GM19324 (cell line): Measurements from ENCODE around the gene TSPAN31.

Source experiments
- ATAC-seq: cut with Tn5 transposase; IDR thresholded peaks from one replicate; pipeline ENCODE4 v1.9.1; 2021; ENCODE audit warnings: mild to moderate bottlenecking, moderate library complexity; ENCODE audit not compliant: unreplicated experiment, low FRiP score

Gene TSPAN31

DNA sequence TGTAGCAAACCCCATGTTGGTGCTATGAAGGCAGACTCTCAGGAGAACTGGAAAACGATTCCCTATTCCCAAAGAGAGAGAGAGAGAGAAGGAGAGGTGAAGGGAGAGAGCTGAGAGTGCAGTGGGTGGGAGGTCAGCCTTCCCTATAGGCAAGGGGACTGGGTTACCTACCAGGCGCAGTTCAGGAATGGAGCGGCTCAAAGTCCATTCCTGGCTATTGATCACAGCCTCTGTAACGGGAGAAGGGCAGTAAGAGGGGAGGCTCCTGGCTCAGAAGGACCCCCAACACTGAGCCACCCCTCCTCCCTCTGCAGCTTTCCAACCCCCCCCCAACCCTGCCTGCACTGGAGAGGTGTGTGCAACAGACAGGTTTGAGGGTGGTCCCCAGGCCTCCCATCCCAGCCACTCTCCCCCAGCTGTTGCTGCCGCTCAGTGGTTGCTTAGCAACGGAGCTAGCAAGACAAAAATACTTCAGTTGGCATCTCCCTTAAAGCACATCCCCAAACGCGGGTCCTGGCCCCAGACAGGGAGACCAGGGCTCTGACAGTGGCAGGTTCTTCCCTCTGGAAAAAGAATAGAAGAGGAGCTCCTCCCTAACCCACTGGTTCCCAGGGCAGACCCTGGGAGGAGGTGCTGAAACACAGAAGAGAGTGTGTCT is 9.5 kb upstream of the TSPAN31 start:
- no peak for ATAC-seq

DNA sequence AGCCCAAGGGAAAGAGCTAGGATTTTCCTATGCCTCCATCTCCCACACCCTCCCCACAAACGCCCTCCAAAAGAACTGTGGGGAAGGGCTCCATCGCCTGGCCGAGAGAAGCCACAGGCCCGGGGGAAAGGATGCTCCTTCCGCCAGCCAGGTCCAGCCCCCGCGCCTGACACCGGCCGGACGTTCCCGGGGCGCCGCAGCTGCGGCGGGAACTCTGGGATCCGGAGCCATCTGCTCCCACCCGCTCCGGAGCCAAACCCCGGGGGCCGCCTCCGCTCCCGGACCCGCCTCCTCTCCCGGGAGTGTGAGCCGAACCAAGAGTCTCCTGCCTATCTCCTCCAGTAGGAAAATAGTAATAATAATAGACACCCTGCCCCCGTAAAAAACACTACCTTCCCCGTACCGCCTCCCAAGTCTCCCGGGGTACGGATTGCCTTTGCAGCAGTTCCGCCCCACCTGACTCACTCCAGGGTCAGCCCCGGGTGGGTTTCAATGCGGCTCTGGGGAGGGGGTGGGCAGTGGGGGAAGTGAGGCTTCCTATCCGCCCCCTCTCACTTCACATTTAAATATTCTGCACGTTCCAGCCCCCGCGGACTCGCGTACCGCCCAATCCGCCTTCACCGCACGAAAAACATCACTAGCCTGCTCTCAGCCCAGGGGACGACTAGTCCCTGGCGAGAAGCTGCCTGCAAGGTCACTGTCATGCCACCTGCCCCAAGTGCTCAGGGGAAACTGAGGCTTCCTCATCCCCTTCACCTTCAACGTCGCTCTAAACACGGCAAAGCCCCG is 8.7 kb upstream of the TSPAN31 start:
- ATAC-seq = no peak

- no peak for ATAC-seq
These were observed 7.9 kb upstream of the TSPAN31 start for GRCh38 chr12:57736741-57737466.

DNA sequence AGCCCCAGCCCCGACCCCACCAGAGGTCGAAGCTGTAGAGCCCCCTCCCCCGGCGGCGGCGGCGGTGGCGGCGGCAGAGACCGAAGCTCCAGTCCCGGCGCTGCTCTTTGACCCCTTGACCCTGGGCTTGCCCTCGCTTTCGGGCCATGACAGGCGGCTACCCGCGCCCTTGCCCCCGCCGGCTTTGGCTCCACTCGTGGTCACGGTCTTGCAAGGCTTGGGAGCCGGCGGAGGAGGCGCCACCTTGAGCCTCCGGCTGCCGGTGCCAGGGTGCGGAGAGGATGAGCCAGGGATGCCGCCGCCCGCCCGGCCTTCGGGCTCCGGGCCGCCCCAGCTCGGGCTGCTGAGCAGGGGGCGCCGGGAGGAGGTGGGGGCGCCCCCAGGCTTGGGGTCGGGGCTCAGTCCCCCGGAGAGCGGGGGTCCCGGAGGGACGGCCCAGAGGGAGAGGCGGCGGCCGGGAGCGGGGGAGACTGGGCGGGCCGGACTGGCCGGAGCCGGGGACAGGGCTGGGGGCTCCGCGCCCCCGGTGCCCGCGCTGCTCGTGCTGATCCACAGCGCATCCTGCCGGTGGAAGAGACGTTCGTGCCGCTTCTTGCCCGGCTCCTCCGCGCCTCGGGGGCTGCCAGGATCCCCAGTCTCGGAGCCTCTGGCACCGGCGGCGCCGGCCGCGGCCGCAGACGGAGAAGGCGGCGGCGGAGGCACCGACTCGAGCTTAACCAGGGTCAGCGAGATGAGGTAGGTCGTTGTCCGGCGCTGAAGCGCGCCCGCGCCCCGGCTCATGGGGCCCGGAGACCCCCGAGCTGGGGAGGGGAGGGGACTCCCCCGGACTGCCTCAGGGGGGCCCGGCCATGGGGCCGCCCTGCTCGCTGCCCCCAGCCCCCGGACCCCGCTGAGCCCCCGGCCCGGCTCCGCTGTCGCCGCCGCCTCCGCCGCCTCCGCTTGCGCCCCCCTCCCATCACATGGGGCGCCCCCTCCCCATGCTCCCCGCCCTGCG is 7.1 kb upstream of the TSPAN31 start:
- no peak for ATAC-seq

- ATAC-seq = no peak
These were observed 6.1 kb upstream of the TSPAN31 start, which contains the start of gene AGAP2 for GRCh38 chr12:57738661-57739237. TSS of gene AGAP2 (minus strand) at chr12:57738742. CDS start at chr12:57738246, 496 bp downstream.

GRCh38 chr12:57739387-57739786 is 5.5 kb upstream of the TSPAN31 start:
- ATAC-seq = no peak

- no peak for ATAC-seq
These were observed 4.8 kb upstream of the TSPAN31 start for GRCh38 chr12:57739914-57740538.

- no peak for ATAC-seq
These were observed 4.0 kb upstream of the TSPAN31 start for GRCh38 chr12:57740656-57741412.

DNA sequence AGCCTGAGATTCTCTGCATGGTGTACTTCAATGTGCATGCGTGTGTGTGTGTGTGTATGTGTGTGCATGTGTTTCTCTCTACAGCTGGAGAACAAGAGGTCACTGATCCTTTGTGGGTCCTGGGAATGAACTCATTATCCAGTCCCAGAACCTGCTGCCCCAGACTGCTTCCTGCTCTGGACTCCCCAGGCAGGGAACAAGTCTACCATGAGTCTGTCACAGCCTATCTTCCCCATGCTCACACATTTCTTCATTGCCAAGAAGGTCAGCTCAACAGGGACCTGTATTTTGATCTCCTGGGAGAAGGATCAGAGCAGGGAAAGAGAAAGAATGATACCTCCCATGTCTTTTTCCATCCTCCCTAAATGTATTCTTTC is 3.4 kb upstream of the TSPAN31 start:
- ATAC-seq = no peak

DNA sequence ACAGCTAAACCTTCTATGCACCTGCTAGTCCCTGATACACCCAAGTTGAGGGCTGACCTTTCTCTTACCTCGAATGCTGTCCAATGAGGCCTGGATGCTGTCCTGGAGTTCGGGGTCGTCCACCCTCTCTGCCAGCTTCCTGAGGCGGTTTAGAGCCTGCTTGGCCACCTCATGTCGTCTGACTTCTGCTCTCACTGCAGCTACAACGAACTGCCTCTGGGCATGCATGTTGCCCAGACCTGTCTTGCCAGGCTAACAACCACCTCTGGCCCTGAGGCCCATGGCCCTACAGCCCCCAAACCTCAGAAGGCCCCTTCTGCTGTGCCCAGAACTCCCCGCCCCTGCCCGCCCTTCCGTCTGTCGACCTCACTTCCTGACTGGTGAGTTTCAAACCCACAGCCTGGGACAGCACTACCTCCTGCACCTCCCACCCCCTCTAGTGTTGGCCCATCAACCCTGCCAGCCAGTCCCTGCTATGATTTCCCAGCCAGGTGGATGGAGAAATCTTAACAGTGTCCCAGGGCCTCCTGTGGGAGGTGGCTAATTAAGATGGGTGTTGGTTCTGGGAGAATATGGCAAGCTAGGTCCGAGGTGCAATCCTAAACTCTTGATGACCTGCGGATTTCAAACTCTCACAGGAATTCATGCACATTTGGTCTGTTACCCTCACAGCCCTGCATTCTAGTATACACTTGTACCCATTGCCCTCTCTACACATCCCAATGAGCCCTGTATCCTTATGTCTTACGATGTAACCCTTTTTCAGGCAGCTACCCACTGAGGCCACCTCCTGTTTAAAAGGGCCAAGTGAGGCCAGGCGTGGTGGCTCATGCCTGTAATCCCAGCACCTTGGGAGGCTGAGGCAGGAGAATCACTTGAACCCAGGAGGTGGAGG is 2.7 kb upstream of the TSPAN31 start:
- ATAC-seq = peak; percentile 61

DNA sequence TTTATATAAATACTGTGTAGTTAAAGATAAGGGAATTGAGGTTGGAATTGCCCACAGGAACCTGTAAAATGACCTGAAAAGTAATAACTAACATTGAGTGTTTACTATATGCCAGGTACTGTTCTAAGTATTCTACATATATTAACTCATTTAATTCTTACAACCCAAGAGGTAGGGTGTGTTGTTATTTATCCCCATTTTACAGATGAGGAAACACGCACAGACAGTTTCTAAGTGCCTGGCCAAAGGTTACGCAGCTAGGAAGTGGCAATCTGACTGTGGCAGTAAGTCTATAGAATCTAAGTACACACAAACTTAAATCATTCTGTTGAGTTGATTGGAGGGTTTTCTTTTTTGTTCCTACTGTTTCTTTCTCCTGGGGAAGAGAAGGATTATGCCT is 1.1 kb upstream of the TSPAN31 start:
- no peak for ATAC-seq

GRCh38 chr12:57744194-57744776 is 554 bp upstream of the TSPAN31 start:
- ATAC-seq = peak; percentile 33

- no peak for ATAC-seq
These were observed 644 bp downstream of the TSPAN31 start for GRCh38 chr12:57745485-57745881.

DNA sequence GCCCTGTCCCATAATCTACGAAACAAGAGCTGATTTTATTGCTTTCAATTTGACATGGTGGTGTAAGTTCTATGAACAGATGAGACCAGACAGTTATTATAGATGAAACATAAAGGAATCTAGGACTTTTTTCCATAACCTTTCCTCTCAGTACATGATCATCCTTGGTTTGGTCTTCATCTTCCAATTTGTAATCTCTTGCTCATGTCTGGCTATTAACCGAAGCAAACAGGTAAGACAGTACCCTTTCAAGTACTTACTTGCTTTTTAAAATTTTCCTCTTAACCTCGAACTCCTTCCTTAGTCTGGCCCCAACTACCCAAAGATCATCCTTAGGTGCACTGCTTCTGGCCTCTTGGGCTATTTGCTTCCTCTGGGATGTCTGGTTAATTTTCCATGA is 1.2 kb downstream of the TSPAN31 start:
- ATAC-seq = no peak

- ATAC-seq = no peak
These were observed 4.2 kb downstream of the TSPAN31 start for GRCh38 chr12:57749061-57749460.

DNA sequence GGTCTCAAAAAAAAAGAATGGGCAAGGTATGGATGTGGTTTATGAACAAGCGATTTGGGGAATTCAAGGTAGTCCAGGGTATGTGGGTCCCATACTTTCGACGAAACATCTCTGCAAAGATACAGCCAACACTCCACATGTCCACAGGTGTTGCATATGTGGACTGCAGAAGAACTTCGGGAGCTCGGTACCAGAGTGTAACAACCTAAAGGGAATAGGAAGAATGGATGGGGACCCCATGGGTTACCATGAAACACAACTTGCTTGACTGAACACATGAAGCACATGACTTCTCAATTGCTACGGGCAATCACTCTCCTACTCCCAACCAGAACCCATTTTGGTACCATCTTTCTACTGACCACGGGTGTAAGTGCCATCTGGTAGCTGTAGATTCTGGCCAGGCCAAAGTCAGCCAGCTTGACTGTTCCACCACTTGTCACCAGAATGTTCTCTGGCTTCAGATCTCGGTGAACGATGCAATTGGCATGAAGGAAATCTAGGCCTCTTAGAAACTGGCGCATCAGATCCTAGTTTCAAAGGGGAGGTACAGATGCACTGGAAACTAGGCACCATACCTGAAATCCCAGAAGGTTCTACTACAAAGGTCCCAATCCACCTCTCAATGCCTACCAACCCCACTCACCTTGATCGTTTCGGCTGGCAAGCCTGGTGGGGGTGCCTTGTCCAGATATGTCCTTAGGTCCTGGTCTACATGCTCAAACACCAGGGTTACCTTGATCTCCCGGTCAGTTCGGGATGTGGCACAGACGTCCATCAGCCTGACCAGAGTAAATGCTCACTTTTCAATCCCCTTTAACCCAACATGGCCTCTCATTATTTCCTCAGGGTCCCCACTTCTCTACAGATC is 6.0 kb downstream of the TSPAN31 start:
- no peak for ATAC-seq

GRCh38 chr12:57751432-57751787 is 6.6 kb downstream of the TSPAN31 start:
- ATAC-seq = no peak
